Measurements from ENCODE around the gene PLAU. TPM values are rescaled to one million over a fixed set of nuclear protein-coding genes. Genes with fewer than 3 reads are reported as not detected.

Gene PLAU
- total RNA-seq, 6 experiments from 2014 or later: 14.0 to 25.5 (median 24.0) TPM

GRCh38 chr10:73871295-73872189, 39.4 kb upstream of the PLAU start:
- Mint-ChIP-seq H3K36me3 (ENCODE audit: low read depth) (peaks cover 27% of the 10 kb centered on the region), H3K4me1 (ENCODE audit: low read depth) (peaks cover 34% of the 10 kb centered on the region), H3K4me3 (peak overlapping the region; percentile 86; the same call in 1 of the 2 replicates), H3K27ac (peak overlapping the region; percentile 22), H3K27me3 (ENCODE audit: insufficient read depth) (no peaks in the 10 kb centered on the region; the same call in 1 of the 2 replicates), H3K9me3 (no peaks in the 10 kb centered on the region)
- no peak for TF ChIP-seq CTCF (IDR thresholded peaks at IDR 0.05)
- DNase-seq: no peak

GRCh38 chr10:73872190-73872710, 38.7 kb upstream of the PLAU start:
- Mint-ChIP-seq H3K27ac (no peak overlapping the region), H3K4me3 (peak overlapping the region; percentile 86), H3K27me3 (ENCODE audit: insufficient read depth) (no peaks in the 10 kb centered on the region; the same call in 1 of the 2 replicates), H3K4me1 (ENCODE audit: low read depth) (peaks cover 38% of the 10 kb centered on the region), H3K36me3 (ENCODE audit: low read depth) (peaks cover 24% of the 10 kb centered on the region), H3K9me3 (no peaks in the 10 kb centered on the region)
- peak; percentile 71 for TF ChIP-seq CTCF (IDR thresholded peaks at IDR 0.05)
- DNase-seq: peak; percentile 30

DNA sequence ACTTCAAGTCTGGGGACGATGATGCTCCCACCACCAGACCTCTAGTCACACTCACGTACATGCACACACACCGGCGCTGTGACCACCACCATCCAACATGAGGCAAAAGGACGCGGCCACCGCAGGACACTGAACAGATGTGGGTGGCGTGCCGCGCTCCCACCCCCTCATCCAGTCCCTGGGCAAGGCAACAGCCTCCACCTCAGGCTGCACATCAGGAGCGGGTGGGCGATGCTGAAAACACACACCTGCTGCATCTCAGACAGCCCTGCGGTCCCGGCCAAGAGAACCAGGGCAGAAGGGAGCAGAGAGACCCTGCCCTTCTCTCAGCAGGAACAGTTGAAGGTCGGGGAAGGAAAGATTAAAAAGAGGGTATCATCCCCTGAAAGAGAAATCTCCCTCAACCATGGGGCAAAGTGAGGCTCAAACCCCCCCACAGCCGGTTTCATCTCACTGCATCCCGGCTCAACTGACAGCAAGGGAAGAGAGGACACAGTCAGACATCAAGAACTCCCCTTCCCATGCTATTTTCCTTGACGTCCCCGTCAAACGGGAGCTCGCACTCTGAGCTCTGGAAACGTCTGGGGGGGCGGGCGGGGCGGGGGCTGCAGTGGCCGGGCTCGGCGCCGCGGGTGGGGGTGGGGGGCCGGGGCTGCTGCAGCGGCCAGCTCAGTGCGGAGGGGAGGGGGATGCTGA, 37.6 kb upstream of the PLAU start:
- Mint-ChIP-seq H3K36me3 (ENCODE audit: low read depth) (peaks cover 20% of the 10 kb centered on the region), H3K4me1 (ENCODE audit: low read depth) (peaks cover 45% of the 10 kb centered on the region), H3K27ac (peak overlapping the region; percentile 46), H3K9me3 (no peaks in the 10 kb centered on the region), H3K4me3 (peak overlapping the region; percentile 86), H3K27me3 (ENCODE audit: insufficient read depth) (no peaks in the 10 kb centered on the region; the same call in 1 of the 2 replicates)
- DNase-seq: no peak
- TF ChIP-seq CTCF (IDR thresholded peaks at IDR 0.05): no peak

GRCh38 chr10:73873838-73874215, 37.1 kb upstream of the PLAU start:
- no peaks in the 10 kb centered on the region; the same call in 1 of the 2 replicates for H3K27me3 Mint-ChIP-seq (ENCODE audit: insufficient read depth)
- no peaks in the 10 kb centered on the region for H3K9me3 Mint-ChIP-seq
- DNase-seq: no peak
- TF ChIP-seq CTCF (IDR thresholded peaks at IDR 0.05): no peak
- H3K4me1 Mint-ChIP-seq (ENCODE audit: low read depth): peaks cover 45% of the 10 kb centered on the region
- H3K27ac Mint-ChIP-seq: no peak overlapping the region
- H3K36me3 Mint-ChIP-seq (ENCODE audit: low read depth): peaks cover 19% of the 10 kb centered on the region
- H3K4me3 Mint-ChIP-seq: no peak overlapping the region

DNA sequence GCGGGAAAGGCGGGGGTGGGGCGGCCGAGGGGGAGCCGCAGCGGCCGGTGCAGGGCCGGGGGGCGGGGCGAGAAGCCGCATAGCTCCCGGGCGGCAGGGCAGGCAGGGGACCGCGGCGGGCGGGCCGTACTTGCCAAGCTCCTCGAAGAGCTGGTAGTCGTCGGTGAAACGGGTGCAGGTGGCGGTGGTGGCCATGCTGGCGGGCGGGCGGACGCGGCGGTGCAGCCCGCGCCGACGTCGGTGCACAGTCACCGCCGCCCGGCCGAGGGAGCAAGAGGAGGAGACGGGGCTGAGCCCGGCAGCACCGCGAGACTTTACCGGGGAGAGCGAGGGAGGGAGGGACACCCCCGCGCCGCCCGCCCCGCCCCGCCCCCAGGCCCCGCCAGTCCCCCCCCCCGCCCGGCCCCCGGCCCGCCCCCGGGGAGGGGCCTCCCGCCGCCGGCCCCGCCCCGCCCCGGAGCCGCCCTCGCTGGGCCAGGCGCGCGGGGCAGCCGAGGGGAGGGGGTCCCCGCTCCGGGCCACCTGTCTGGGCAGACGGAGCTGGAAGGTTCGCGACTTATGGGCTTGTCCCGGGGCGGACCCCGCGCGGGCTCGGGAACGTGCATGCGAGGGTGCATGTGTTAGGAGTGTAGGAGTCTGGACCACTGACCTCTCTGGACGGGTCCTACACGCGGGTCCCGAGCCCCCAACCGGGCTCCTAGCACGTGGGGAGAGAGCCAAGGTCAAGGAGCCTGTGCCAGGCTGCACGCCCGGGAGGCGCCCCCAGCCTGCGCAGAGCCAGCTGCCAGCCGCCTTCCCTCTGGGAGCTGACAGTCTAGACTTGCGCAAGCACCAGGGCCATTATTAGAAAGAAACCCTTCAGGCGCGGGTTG, 36.4 kb upstream of the PLAU start, which contains the start of gene CAMK2G:
CAMK2G (minus strand) TSS at position 289 of the 872 bp plus-strand sequence; CDS start at position 195, 94 bp downstream.
- Mint-ChIP-seq H3K27me3 (ENCODE audit: insufficient read depth) (no peaks in the 10 kb centered on the region; the same call in 1 of the 2 replicates), H3K9me3 (no peaks in the 10 kb centered on the region), H3K27ac (peak within 1 kb of the TSS; percentile 46; the same call in 1 of the 2 replicates), H3K4me1 (ENCODE audit: low read depth) (peaks cover 51% of the 10 kb centered on the region), H3K4me3 (peak within 1 kb of the TSS; percentile 86), H3K36me3 (ENCODE audit: low read depth) (peaks cover 19% of the 10 kb centered on the region)
- no peak for TF ChIP-seq CTCF (IDR thresholded peaks at IDR 0.05)
- peak; percentile 81 for DNase-seq
